GM12878 (cell line): Measurements from ENCODE around the gene GLIPR2. TPM values are rescaled to one million over a fixed set of nuclear protein-coding genes. Genes with fewer than 3 reads are reported as not detected.

ENCODE experiments used
- ATAC-seq: fragments of 200-7000 bp; cut with Tn5 transposase; 3 replicates; pipeline ENCODE4 v1.9.1; 2020; ENCODE audit warnings: mild to moderate bottlenecking, moderate library complexity
- BruUV-seq: library from RNA; stranded (reverse); fragments of 400-500 nt; replicated peaks from 2 replicates; lab custom pipeline; 2021; lab: Mats Ljungman, UMichigan
- CTCF ChIA-PET: fragments of 300-600 bp; sonication (Branson Sonifier 250); formaldehyde crosslinking; extraction: SDS; loops from one replicate; lab custom pipeline; 2021; ENCODE audit warnings: inconsistent platforms; lab: Yijun Ruan, JAX
- POLR2A ChIA-PET: fragments of 350-600 bp; formaldehyde crosslinking; extraction: SDS; loops from one replicate; lab custom pipeline; 2021; ENCODE audit warnings: inconsistent platforms; lab: Charles Lee
- RAD21 ChIA-PET: fragments of 300-600 bp; sonication (Branson Sonifier 250); formaldehyde crosslinking; loops from one replicate; lab custom pipeline; 2023; ENCODE audit warnings: antibody characterized with exemption; ENCODE audit not compliant: unreplicated experiment; lab: Charles Lee
- SMC1A ChIA-PET: fragments of 300-600 bp; sonication (Branson Sonifier 250); formaldehyde crosslinking; loops from one replicate; lab custom pipeline; 2023; ENCODE audit not compliant: unreplicated experiment, uncharacterized antibody; lab: Charles Lee
- DNase-seq: peaks from one replicate; pipeline ENCODE4 v3.0.0-alpha.2; 2011; ENCODE audit warnings: low read depth, low spot score
- FAIRE-seq: peaks from 3 replicates; lab custom pipeline; 2011; peaks lifted over from hg19 to GRCh38; lab: Jason Lieb, UNC
- H2AFZ ChIP-seq: 2 replicates; pipeline ENCODE4 v1.6.0; 2011; ENCODE audit warnings: low read depth, low read length, control low read depth; ENCODE audit not compliant: control insufficient read depth
- H3K27ac ChIP-seq: 2 replicates; pipeline ENCODE4 v1.5.1; 2011; ENCODE audit warnings: control low read depth; ENCODE audit not compliant: control insufficient read depth, insufficient read depth
- H3K27me3 ChIP-seq, 2 experiments: replicated peaks in 1 of 2; 2 replicates each; pipeline versions ENCODE4 v1.6.0 to v1.6.1; 2011; ENCODE audit warnings: low read length in 1 of 2; ENCODE audit not compliant: control insufficient read depth in 2 of 2, insufficient read depth in 2 of 2
- H3K36me3 ChIP-seq, 2 experiments: 2 replicates each; pipeline ENCODE4 v1.5.1; 2011; ENCODE audit warnings: low read length in 1 of 2; ENCODE audit not compliant: control insufficient read depth in 2 of 2, insufficient read depth in 2 of 2
- H3K4me1 ChIP-seq: 2 replicates; pipeline ENCODE4 v1.6.1; 2011; ENCODE audit warnings: mild to moderate bottlenecking, low read length, moderate library complexity, mixed read lengths; ENCODE audit not compliant: control insufficient read depth, insufficient read depth
- H3K4me2 ChIP-seq: 2 replicates; pipeline ENCODE4 v1.6.0; 2011; ENCODE audit warnings: control low read depth; ENCODE audit not compliant: control insufficient read depth, insufficient read depth
- H3K4me3 ChIP-seq: fragments of 200-600 bp; sonication (generic); 2 replicates; pipeline ENCODE4 v1.5.1; 2016
- H3K79me2 ChIP-seq: 2 replicates; pipeline ENCODE4 v1.6.0; 2011; ENCODE audit warnings: low read length; ENCODE audit not compliant: control insufficient read depth, insufficient read depth
- H3K9ac ChIP-seq: 2 replicates; pipeline ENCODE4 v1.8.0; 2011; ENCODE audit warnings: low read length, control low read depth, mixed read lengths; ENCODE audit not compliant: control insufficient read depth, insufficient read depth
- H3K9me3 ChIP-seq: replicated peaks from 3 replicates; pipeline ENCODE4 v1.5.1; 2011; ENCODE audit warnings: mild to moderate bottlenecking, low read length; ENCODE audit not compliant: control insufficient read depth, insufficient read depth
- H4K20me1 ChIP-seq: 2 replicates; pipeline ENCODE4 v1.6.0; 2011; ENCODE audit not compliant: control insufficient read depth, insufficient read depth
- WGBS: methylation state at CpG from one replicate; pipeline ENCODE4 v1.1.6; 2016; ENCODE audit warnings: low lambda C conversion rate; ENCODE audit not compliant: insufficient replicate concordance, insufficient coverage; ENCODE audit errors: missing lambda C conversion rate; 5-methylcytosine and 5-hydroxymethylcytosine counted together
- in situ Hi-C: fragments of 300-500 bp; cut with MboI; formaldehyde crosslinking; loops from 9 replicates; pipeline ENCODE4 v1.14.3; 2018; ENCODE audit warnings: mixed read lengths
- intact Hi-C: fragments of 100-400 bp; cut with micrococcal nuclease; formaldehyde crosslinking; loops from one replicate; pipeline ENCODE4 v1.14.2; 2022; ENCODE audit not compliant: unreplicated experiment
- polyA plus RNA-seq, 11 experiments: library from polyadenylated mRNA; depleted of rRNA in 4 of 11; unstranded in 6 of 11; stranded (reverse) in 5 of 11; fragments of >200 nt; fragmentation: Nextera tagmentation in 4 of 11; fragmentation: Illumina TruSeq in 1 of 11; extraction: Ambion mirVana in 4 of 11; extraction: Trizol in 1 of 11; gene quantifications; 1 replicate in 1 of 11; 2 replicates in 10 of 11; pipeline versions ENCODE4 v1.2.1 to v1.2.3, GENCODE V29; 2011 to 2016; ENCODE audit warnings: inconsistent platforms in 2 of 11, missing spikeins in 2 of 11, low read depth in 1 of 11
- total RNA-seq, 4 experiments: library from RNA; depleted of rRNA in 3 of 4; stranded (reverse); fragments of >200 nt in 3 of 4; fragmentation: Illumina TruSeq in 1 of 4; extraction: Trizol in 1 of 4; gene quantifications; 2 replicates each; pipeline versions ENCODE4 v1.2.1 to v1.2.3, GENCODE V29; 2013 to 2021
- TF ChIP-seq, protein P1 (sequence below): fragments of 450-650 bp; IDR thresholded peaks from 2 replicates; pipeline ENCODE4 v1.6.1; 2018; ENCODE audit warnings: borderline replicate concordance, mild to moderate bottlenecking; ENCODE audit not compliant: partially characterized antibody

Gene GLIPR2
- total and polyA plus RNA-seq, 10 of the 15 experiments (the other 5 are each of a cell fraction or from before 2014, with no cell fraction given) = 0.41 to 3.5 (median 2.2) TPM

DNA sequence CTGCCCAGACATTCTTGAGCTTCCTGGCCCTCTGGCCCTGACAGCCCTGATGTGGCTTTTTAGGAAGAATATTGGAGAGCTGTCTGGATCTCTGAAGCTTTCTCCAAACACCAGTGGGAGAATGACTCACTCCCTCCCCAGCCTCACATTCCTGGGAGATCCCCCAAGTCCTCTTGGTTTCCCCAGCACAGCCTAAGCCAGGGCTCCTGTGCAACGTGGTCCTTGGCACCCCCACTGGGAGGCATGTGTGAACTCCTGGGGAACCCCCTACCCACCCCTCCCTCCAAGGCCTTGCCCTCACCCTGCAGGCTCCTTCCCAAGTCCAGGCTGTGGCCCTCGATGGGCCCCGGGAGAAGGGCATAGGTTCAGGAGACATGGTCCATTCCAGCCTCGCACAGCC lies 12.7 kb downstream of the GLIPR2 start:
- peaks cover 4% of the 10 kb centered on the region; the same call in 1 of the 3 replicates for H3K9me3 ChIP-seq
- CTCF ChIA-PET = interaction anchor here (0.6 to 1.7 kb wide), 4 partner anchors 15 to 157 kb away, joined by 3 to 8 read pairs (median 3); no protein-coding TSS in a partner anchor
- POLR2A ChIA-PET = no interaction called here
- RAD21 ChIA-PET = interaction anchor here (1.0 kb wide), 1 partner anchor 17 kb away, joined by 4 read pairs; no protein-coding TSS in a partner anchor
- DNase-seq (no peak), FAIRE-seq (no peak), ATAC-seq (no peak)
- 0 out of 2 replicates have a peak overlapping the region, but pooled peaks have one; percentile 6 for H3K27ac ChIP-seq
- SMC1A ChIA-PET = interaction anchor here (1.4 to 1.5 kb wide), 2 partner anchors 20 to 44 kb away, joined by 5 read pairs; partner anchors contain the start of gene CCIN
- TF ChIP-seq, protein P1, sequence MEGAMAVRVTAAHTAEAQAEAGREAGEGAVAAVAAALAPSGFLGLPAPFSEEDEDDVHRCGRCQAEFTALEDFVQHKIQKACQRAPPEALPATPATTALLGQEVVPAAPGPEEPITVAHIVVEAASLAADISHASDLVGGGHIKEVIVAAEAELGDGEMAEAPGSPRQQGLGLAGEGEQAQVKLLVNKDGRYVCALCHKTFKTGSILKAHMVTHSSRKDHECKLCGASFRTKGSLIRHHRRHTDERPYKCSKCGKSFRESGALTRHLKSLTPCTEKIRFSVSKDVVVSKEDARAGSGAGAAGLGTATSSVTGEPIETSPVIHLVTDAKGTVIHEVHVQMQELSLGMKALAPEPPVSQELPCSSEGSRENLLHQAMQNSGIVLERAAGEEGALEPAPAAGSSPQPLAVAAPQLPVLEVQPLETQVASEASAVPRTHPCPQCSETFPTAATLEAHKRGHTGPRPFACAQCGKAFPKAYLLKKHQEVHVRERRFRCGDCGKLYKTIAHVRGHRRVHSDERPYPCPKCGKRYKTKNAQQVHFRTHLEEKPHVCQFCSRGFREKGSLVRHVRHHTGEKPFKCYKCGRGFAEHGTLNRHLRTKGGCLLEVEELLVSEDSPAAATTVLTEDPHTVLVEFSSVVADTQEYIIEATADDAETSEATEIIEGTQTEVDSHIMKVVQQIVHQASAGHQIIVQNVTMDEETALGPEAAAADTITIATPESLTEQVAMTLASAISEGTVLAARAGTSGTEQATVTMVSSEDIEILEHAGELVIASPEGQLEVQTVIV = no peak
- peaks cover 65% of the 10 kb centered on the region for H3K4me1 ChIP-seq
- no peak overlapping the region for H3K4me3 ChIP-seq
- in situ Hi-C loops (no loop called here), intact Hi-C loops (no loop called here)
- no peaks in the 10 kb centered on the region for H3K36me3 ChIP-seq
- WGBS = 75% methylated on average over 4 of the region's 4 CpGs
- H3K4me2 ChIP-seq = peak overlapping the region; percentile 68
- no peaks in the 10 kb centered on the region for H4K20me1 ChIP-seq
- no peaks in the 10 kb centered on the region for H3K79me2 ChIP-seq
- no peak overlapping the region for H2AFZ ChIP-seq
- no TSS peak for BruUV-seq
- H3K9ac ChIP-seq = no peak overlapping the region
- no peaks in the 10 kb centered on the region for H3K27me3 ChIP-seq
